VCaP (cell line): ENCODE data around the gene MORN1.
A peak's percentile ranks its signal among the peaks of the same experiment; 100 is the strongest.
"Not testable (repeated sequence)": the region's sequence is repeated elsewhere in the genome, so short reads cannot be mapped to it uniquely, and the experiment has no call there.

Experiments used
- H3K27ac ChIP-seq: fragments of 450-650 bp; 2 replicates; pipeline ENCODE4 v1.5.1; 2017
- TF ChIP-seq, protein P1 (sequence below): fragments of 450-650 bp; conservative IDR thresholded peaks from 2 replicates; pipeline ENCODE4 v1.5.1; 2017; ENCODE audit warnings: mild to moderate bottlenecking, moderate library complexity

Gene MORN1

DNA sequence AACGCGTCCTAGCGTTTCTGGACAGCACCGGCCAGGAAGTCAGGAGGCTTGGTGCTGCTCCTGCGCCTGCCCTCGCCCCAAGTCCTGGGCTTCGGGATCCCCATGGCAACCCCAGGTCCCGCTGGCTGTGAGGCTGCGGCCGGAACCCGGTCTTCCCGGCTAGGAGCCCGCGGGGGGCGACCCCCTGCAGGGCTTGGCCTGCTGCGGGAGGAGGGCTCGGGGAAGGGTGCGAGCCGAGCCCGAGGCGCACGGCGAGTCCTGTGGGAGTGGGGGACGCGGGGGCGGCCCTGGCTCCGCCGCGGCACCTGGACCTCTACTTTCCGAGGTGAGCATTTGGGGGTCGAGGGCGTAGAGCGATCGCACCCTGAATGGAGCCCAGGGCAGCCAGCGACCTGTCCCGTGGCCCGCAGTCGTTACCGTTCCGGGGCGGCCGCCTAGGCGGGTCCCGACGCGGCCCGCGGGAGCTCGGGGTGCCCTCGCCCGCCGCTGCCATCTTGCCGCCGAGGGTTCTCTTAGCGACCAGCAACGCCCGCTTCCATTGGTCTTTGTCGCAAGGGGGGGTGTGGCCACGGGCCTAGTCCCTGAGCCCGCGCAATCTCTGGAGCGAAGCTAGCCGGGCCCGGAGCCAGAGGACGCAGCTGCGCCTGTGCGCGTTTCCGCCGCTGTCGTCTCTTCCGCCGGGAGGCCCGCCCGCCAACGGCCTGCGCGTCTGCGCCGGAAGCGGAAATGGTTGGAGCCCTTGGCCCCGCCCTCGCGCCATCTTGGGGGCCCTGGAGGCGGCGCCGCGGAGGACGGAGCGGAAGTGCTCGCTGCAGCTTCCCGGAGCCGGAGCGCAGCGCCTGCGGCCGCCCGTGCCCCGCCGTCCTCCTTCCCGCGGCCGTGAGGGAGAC lies at the start of gene MORN1, which contains the start of gene RER1:
MORN1 (minus strand) TSS at position 514 of the 890 bp plus-strand sequence; CDS start at position 493, 21 bp downstream.
RER1 (plus strand) TSS at position 801 of the 890 bp plus-strand sequence. CDS start 3,950 bp downstream, outside the sequence.
- TF ChIP-seq, protein P1, sequence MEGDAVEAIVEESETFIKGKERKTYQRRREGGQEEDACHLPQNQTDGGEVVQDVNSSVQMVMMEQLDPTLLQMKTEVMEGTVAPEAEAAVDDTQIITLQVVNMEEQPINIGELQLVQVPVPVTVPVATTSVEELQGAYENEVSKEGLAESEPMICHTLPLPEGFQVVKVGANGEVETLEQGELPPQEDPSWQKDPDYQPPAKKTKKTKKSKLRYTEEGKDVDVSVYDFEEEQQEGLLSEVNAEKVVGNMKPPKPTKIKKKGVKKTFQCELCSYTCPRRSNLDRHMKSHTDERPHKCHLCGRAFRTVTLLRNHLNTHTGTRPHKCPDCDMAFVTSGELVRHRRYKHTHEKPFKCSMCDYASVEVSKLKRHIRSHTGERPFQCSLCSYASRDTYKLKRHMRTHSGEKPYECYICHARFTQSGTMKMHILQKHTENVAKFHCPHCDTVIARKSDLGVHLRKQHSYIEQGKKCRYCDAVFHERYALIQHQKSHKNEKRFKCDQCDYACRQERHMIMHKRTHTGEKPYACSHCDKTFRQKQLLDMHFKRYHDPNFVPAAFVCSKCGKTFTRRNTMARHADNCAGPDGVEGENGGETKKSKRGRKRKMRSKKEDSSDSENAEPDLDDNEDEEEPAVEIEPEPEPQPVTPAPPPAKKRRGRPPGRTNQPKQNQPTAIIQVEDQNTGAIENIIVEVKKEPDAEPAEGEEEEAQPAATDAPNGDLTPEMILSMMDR, result no peak
- H3K27ac ChIP-seq, result peak within 1 kb of the TSS; percentile 93

DNA sequence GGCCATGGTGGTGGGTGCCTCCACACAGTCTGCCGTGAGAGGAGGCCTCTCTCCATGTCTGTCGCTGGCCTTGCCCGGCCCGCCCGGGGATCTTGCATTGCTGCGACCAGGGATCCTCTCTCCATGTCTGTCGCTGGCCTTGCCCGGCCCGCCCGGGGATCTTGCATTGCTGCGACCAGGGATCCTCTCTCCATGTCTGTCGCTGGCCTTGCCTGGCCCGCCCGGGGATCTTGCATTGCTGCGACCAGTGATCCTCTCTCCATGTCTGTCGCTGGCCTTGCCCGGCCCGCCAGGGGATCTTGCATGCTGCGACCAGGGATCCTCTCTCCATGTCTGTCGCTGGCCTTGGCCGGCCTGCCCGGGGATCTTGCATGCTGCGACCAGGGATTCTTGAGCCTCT lies 49.0 kb upstream of the MORN1 start:
- not testable (repeated sequence) for H3K27ac ChIP-seq

DNA sequence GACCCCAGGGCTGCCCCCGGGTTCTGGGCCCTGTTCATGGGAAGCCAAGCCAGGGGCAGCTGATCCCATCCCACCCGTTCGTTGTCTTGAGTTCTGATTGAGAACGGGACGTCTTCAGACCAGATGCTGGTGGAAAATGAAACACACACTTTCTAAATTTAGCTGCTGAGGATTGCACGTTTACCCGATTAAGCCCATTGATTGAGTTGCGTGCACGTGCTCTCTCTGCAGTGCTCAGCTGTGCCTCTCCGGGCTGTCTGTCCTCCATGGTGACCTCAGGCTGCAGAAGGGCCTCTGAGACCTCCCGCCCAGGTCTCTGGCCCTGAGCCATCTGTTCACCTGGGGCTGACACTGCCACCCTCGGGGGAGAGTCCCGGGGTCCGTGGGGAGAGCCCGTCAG lies 48.0 kb upstream of the MORN1 start:
- H3K27ac ChIP-seq, result no peak overlapping the region; the same call in 1 of the 2 replicates
- TF ChIP-seq, protein P1, result no peak

DNA sequence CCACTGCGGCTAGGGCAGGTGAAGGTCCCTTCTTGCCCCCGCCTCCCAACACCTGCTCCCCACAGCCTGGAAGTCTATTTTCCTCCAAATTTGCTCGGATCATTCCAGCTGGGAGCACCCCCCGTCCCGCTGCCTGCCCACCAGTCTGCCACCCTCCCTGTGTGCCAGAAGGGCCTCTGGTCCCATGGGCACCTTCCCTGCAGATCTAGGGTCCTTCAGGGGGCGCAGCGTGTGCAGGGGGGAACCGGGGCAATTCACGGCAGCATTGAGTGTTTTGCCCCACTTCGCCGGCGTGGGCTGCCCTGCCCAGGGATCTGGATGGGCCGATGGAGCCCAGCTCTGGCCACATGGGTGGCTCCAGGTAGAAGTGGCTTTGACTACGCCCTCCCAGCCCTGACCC lies 47.3 kb upstream of the MORN1 start:
- TF ChIP-seq, protein P1, result no peak
- peak overlapping the region; percentile 87 for H3K27ac ChIP-seq

DNA sequence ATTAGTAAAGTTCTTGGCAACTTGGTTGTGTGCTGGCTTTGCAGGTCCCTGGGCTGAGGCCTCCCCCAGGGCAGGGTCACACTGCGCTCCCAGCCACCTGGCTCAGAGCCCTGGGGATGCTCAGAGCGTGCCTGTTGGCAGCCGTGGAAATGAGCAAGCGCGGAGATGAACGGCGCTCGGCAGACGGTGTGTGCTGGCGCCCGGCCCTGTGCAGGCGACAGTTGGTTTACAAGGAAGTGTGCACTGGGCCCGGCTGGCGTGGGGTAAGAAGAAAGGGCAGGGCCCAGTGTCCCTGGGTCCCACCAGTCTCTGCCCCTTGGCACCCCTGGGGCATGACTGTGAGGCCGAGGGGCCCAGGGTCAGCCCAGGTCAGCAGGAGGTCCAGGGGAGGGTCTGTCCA lies 46.7 kb upstream of the MORN1 start:
- TF ChIP-seq, protein P1, result no peak
- peak overlapping the region; percentile 87 for H3K27ac ChIP-seq

DNA sequence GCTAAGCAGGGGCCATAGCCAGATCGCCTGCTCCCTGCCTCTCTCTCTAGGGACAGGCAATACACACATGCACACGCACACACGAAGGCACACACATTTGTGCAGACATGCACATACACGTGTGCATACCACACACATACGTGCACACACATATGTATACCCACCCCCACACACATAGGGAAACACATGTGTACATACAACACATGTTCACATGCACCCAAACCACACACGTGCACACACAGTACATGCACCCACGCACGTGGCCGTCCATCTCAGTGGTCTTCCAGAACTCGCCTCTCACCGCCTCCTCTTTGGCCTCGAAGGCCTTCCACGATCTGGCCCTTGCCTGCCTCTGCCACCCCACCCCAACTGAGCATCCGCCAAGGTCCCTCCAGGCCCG lies 46.3 kb upstream of the MORN1 start:
- H3K27ac ChIP-seq, result peak overlapping the region; percentile 87
- TF ChIP-seq, protein P1, result no peak

DNA sequence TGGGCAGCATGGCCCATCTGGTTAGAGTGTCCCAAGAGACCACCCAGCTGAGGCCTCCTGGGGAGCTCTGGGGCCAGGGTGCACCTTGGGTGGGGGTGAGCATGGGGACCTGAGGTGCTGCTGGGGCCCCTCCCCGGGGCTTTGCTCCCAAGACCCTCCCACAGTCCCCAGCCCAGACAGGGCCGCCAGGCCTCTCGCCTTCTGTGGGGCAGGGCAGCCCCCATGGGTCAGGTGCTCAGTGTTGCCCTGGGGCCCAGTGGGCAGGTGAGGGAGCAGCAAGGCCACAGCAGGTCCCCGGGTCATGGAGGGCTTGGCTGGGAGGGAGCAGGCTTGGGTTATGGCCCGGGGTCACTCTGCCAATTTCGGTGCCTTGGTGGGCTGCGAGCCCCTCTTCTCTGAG lies 45.5 kb upstream of the MORN1 start:
- H3K27ac ChIP-seq, result peak overlapping the region; percentile 87
- TF ChIP-seq, protein P1, result no peak
